Measurements from ENCODE around the gene TMPRSS9.
"Not testable (repeated sequence)": the region's sequence is repeated elsewhere in the genome, so short reads cannot be mapped to it uniquely, and the experiment has no call there.

Gene TMPRSS9

GRCh38 chr19:2438178-2438577 lies 78.1 kb downstream of the TMPRSS9 start:
- DNase-seq (ENCODE audit: low read depth) = no peak

DNA sequence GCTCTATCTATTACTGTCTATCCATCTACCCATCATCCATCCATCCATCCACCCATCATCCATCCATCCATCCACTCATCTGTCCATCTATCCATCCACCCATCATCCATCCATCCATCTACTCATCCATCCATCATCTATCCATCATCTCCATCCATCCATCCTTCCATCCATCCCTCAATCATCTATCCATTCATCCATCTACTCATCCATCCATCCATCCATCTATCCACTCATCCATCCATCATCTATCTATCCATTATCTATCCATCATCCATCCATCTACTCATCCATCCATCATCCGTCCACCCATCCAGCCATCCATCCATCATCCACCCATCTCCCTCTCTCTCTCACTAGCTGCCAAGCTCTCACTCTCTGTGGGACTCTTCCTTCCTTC lies 80.5 kb downstream of the TMPRSS9 start:
- no peak for DNase-seq (ENCODE audit: low read depth)

DNA sequence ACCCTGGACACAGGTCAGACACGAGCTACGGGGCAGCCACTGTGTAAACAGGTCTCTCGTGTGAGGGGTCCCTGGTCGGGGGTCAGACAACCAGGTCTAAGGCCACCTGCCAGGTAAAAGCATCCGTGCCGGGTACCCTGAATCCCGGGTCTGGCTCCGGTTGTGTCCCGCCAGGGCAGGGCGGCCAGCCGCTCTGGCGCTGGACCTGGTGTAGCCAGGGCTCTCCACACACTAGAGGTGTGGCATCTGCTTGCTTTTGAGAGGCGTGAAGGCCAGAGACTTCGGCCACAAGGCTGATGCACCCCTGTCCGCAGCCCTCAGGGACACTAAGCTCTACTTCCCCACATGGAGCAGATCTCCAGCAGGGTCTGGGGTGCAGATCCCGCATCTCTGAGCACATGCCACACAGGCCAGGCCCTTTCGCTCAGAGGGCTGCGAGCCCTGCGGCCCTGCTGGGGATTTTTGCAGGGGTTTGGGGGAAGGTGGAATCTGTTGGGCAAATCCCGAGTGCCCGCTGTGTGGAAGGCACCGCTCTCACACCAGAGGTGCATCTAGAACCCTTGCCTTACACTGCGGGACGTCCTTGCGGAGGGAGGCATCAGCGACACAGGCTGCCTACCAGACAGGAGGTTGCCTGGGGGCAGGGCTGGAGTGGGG lies 81.2 kb downstream of the TMPRSS9 start:
- no peak for DNase-seq (ENCODE audit: low read depth)

- no peak for DNase-seq (ENCODE audit: low read depth)
Measured at GRCh38 chr19:2443116-2443784, 83.2 kb downstream of the TMPRSS9 start.

DNA sequence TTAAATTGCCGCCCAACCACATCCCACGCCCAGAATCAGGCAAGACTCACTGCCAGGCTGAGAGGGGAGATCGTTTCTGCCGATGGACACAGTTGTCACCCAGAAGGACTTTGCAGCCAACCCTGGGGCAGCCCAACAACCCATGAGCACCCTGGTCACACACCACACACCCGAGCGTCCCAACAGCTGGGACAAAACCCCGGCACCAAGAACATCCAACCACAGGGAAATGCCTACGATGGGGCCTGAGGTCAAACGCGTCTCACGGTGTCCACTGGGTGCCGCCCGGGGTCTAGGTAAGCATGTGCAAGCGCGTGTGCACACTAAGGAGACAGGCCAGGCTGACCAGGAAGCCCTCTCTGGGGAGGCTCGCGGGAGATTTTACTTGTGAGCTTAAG lies 83.7 kb downstream of the TMPRSS9 start:
- DNase-seq (ENCODE audit: low read depth) = no peak

- DNase-seq (ENCODE audit: low read depth) = no peak
Measured at GRCh38 chr19:2444251-2445002, 84.4 kb downstream of the TMPRSS9 start.

- peak; percentile 54 for DNase-seq (ENCODE audit: low read depth)
Measured at GRCh38 chr19:2446381-2446780, 86.3 kb downstream of the TMPRSS9 start.

- peak; percentile 54 for DNase-seq (ENCODE audit: low read depth)
Measured at GRCh38 chr19:2449019-2449418, 89.0 kb downstream of the TMPRSS9 start.

GRCh38 chr19:2451138-2451537 lies 91.1 kb downstream of the TMPRSS9 start:
- DNase-seq (ENCODE audit: low read depth) = no peak

DNA sequence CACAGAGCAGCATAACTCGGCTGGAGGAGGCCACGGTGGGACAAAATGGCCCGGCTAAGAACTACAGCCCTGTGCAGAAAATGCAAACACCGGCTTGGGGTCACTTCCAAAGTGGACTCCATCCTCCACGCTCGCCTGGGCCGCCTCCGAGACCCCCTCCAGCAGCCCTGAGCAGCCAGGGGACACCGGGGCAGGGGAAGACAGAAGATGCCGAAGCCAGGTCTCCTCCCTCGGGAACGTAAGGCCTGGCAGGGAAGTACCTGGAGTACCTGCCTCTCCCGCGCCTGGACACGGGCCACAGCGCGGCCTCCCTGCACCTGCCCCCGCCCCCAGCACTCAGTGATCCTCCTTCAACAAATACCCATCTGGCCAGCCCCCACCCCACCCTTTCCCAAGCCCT lies 91.7 kb downstream of the TMPRSS9 start:
- no peak for DNase-seq (ENCODE audit: low read depth)

GRCh38 chr19:2453431-2454025 lies 93.5 kb downstream of the TMPRSS9 start:
- DNase-seq (ENCODE audit: low read depth) = no peak

DNA sequence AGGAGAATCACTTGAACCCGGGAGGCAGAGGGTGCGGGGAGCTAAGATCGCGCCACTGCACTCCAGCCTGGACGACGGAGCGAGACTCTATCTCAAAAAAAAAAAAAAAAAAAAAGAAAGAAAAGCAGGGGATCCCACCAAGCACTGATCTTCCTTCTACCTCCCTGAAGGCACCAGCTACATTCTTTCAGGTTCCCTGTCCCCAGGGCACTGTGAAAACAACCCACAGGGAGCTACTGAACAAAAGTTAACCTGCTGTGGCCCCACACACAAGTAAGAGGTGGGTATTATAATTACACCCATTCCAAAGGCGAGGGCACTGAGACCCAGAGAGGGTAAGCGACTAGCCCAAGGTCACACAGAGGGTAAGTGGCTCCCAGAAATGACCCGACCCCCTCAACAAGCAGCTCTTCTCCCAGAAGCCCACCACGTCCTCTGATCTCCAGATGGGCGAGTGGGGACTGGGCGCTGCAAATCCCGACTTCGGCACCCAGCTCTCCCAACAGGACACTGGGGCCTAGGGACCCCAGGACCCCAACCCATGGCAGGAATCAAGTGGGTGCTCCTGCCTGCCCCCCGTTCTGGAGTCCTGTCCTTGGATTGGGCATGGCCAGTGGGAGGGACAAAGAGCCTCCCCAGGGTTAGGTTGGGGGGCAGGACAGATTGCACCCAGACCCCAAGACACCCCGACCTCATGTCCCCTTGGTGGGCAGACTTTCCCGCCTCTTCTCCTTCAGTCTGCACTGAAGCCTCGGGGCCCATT lies 94.3 kb downstream of the TMPRSS9 start:
- no peak for DNase-seq (ENCODE audit: low read depth)

- no peak for DNase-seq (ENCODE audit: low read depth)
Measured at GRCh38 chr19:2454962-2455850, 95.1 kb downstream of the TMPRSS9 start.

DNA sequence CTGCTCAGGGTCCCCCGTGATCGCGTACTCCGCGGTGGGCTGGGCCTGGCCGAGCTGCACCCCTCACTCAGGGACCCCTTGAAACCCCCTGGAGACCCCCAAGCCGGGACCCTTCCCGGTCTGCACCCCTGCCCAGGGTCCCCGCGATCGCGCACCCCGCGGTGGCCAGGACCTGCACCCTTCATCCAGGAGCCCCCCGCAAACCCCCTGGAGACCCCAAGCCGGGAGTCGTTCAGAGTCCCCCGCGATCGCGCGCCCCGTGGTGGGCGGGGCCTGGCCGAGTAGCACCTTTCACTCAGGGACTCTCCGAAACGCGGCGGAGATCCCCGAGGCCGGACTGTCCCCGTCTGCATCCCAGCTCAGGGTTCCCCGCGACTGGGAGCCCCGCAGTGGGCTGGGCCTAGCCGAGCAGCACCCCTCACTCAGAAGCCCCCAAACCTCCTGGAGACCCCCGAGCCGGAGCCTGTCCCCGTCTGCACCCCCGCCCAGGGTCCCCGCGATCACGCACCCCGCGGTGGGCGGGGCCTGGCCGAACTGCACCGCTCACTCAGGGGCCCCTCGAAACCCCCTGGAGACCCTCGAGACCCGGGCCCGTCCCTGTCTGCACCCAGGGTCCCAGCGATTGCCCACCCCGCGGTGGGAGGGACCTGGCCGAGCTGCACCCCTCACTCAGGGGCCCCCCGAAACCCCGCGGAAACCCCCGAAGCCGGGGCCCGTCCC lies 95.9 kb downstream of the TMPRSS9 start:
- no peak for DNase-seq (ENCODE audit: low read depth)

DNA sequence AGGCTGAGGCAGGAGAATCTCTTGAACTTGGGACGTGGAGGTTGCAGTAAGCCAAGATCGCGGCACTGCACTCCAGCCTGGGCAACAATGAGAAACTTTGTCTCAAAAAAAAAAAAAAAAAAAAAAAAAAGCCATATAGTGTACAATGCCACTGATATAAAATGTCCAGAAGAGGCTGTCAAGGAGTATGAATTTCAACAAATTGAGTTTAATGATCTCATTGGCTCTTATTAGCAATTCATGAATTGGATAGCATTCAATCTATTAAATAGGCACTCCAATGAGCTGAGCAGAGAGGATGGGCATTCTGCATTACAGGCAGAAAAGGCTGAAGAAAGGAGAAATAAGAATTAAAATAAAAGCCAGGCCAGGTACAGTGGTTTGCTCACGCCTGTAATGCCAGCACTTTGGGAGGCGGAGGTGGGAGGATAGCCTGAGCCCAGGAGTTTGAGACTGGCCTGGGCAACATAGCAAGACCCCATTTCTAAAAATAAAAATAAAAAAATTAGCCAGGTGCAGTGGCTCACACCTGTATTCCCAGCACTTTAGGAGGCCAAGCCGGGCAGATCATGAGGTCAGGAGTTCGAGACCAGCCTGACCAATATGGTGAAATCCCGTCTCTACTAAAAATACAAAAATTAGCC lies 97.5 kb downstream of the TMPRSS9 start:
- DNase-seq (ENCODE audit: low read depth) = no peak

- DNase-seq (ENCODE audit: low read depth) = no peak
Measured at GRCh38 chr19:2458054-2458453, 98.0 kb downstream of the TMPRSS9 start.

DNA sequence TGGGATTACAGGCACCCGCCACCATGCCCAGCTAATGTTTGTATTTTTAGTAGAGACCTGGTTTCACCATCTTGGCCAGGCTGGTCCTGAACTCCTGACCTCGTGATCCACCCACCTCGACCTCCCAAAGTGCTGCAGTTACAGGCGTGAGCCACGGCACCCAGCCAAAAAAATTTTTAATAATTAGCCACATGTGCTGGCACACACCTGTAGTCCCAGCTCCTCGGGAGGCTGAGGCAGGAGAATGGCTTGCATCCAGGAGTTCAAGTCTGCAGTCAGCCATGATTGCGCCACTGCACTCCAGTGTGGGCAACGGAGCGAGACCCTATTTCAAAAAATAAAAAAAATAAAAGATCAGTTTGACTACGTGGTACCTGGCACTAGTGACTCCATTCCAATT lies 98.7 kb downstream of the TMPRSS9 start:
- DNase-seq (ENCODE audit: low read depth) = not testable (repeated sequence)

DNA sequence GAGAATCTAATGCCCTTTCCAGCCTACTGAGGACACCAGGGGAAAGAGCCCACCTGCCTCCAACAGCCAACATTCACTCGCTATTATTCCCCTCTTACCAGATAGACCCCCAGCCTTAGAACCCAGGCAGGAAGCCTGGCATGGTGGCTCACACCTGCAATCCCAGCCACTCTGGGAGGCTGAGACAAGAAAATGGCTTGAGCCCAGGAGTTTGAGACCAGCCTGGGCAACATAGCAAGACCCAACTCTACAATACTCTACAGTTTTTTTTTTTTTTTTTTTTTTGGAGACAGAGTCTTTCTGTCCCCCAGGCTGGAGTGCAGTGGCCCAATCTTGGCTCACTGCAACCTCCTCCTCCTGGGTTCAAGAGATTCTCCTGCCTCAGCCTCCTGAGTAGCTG lies 100.2 kb downstream of the TMPRSS9 start:
- DNase-seq (ENCODE audit: low read depth) = no peak

DNA sequence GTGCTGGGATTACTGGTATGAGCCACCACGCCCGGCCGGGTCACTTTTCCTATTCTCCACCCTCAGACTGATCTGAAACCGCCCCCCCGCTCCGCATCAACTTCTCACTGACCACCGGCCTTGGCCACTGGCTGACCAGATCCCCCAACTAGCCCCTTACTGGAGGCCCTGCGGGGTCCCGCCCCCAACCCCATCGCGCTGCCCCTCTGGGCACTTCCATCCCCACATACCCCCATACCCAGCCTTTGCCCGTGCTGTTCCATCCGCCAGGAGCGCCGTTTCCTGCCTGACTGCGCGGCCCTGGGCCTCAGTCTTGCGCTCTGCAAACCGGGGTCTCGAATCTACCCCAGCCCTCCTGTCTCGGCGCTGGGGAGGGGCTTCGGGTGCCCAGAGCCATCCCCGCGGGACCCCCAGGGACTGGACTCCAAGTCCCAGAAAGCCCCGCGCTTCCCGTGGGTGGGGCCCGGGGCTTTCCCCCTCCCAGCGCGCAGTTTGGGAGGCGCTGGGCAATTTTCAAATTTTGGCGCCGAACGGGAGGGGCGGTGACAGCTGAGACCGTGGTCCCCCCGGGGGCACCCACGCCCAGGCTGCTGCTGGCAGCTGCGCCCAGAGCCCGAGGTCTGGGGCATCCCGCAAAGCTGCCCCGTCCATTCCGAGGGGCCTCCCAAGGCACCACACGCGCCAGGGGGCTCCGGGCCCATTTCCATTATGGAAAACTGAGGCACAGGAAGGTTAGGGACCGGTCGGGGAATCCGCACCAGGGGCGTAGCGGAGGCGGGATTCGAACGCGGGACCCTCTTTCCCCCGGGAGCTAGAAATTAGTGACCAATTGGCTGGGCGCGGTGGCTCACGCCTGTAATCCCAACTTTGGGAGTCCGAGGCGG lies 101.9 kb downstream of the TMPRSS9 start:
- DNase-seq (ENCODE audit: low read depth) = peak; percentile 43
